IMR-90 (cell line): Measurements from ENCODE around the gene FBXW5. TPM values are rescaled to one million over a fixed set of nuclear protein-coding genes. Genes with fewer than 3 reads are reported as not detected.

Experiments
- ATAC-seq: fragments of 200-7000 bp; cut with Tn5 transposase; 2 replicates; pipeline ENCODE4 v1.9.1; 2020; ENCODE audit warnings: low read depth, mild to moderate bottlenecking, moderate library complexity
- BruUV-seq: library from RNA; stranded (reverse); fragments of 400-500 nt; replicated peaks from 2 replicates; lab custom pipeline; 2021; lab: Mats Ljungman, UMichigan
- CTCF ChIA-PET: fragments of 300-600 bp; formaldehyde crosslinking; extraction: SDS; loops from one replicate; lab custom pipeline; 2021; ENCODE audit warnings: antibody characterized with exemption; lab: Yijun Ruan, JAX
- POLR2A ChIA-PET: fragments of 300-600 bp; sonication (Branson Sonifier 250); formaldehyde crosslinking; loops from one replicate; lab custom pipeline; 2022; ENCODE audit warnings: antibody characterized with exemption; ENCODE audit not compliant: unreplicated experiment; lab: Charles Lee
- DNase-seq: peaks from one replicate; pipeline ENCODE4 v3.0.0; 2013
- H2AFZ ChIP-seq: replicated peaks from 2 replicates; pipeline ENCODE3; 2013; ENCODE audit warnings: low read length, mild to moderate bottlenecking; ENCODE audit not compliant: poor library complexity
- H2AK5ac ChIP-seq: 2 replicates; pipeline ENCODE4 v1.6.1; 2013; ENCODE audit warnings: low read depth, low read length, inconsistent platforms
- H2AK9ac ChIP-seq: replicated peaks from 2 replicates; pipeline ENCODE3; 2013; ENCODE audit warnings: mild to moderate bottlenecking, low read depth, low read length, moderate library complexity; ENCODE audit not compliant: poor library complexity
- H2BK120ac ChIP-seq: 2 replicates; pipeline ENCODE4 v1.6.1; 2013; ENCODE audit warnings: low read depth, low read length, inconsistent platforms
- H2BK15ac ChIP-seq: 3 replicates; pipeline ENCODE4 v1.6.1; 2013; ENCODE audit warnings: low read depth, low read length, inconsistent platforms
- H2BK20ac ChIP-seq: 2 replicates; pipeline ENCODE4 v1.6.1; 2013; ENCODE audit warnings: low read depth, mild to moderate bottlenecking, inconsistent platforms, low read length, moderate library complexity
- H2BK5ac ChIP-seq: 2 replicates; pipeline ENCODE4 v1.6.1; 2013; ENCODE audit warnings: mild to moderate bottlenecking, low read depth, low read length, inconsistent platforms; ENCODE audit not compliant: poor library complexity, severe bottlenecking
- H3K14ac ChIP-seq: replicated peaks from 2 replicates; pipeline ENCODE4 v1.6.1; 2013; ENCODE audit warnings: low read depth, low read length, inconsistent platforms
- H3K18ac ChIP-seq: 2 replicates; pipeline ENCODE4 v1.6.1; 2013; ENCODE audit warnings: low read depth, low read length, control low read depth
- H3K23ac ChIP-seq: 2 replicates; pipeline ENCODE4 v1.6.1; 2013; ENCODE audit warnings: low read depth, low read length, inconsistent platforms
- H3K27ac ChIP-seq: 2 replicates; pipeline ENCODE4 v1.5.1; 2013; ENCODE audit warnings: mild to moderate bottlenecking, control low read depth, low read length; ENCODE audit not compliant: insufficient read depth
- H3K27me3 ChIP-seq: 2 replicates; pipeline ENCODE4 v1.6.1; 2013; ENCODE audit warnings: low read length; ENCODE audit not compliant: control insufficient read depth, insufficient read depth
- H3K36me3 ChIP-seq: 2 replicates; pipeline ENCODE4 v1.6.1; 2013; ENCODE audit warnings: low read length, mixed read lengths; ENCODE audit not compliant: control insufficient read depth, insufficient read depth
- H3K4ac ChIP-seq: 2 replicates; pipeline ENCODE4 v1.6.1; 2013; ENCODE audit warnings: low read depth, low read length, inconsistent platforms
- H3K4me1 ChIP-seq: 2 replicates; pipeline ENCODE4 v1.6.1; 2013; ENCODE audit warnings: low read length, mixed read lengths; ENCODE audit not compliant: control insufficient read depth, insufficient read depth
- H3K4me2 ChIP-seq: 2 replicates; pipeline ENCODE4 v1.6.1; 2013; ENCODE audit warnings: low read depth, mild to moderate bottlenecking, control low read depth, low read length, moderate library complexity
- H3K4me3 ChIP-seq: 2 replicates; pipeline ENCODE4 v1.5.1; 2013; ENCODE audit warnings: low read depth, mild to moderate bottlenecking, control low read depth, low read length, moderate library complexity; ENCODE audit not compliant: insufficient read depth
- H3K56ac ChIP-seq: 2 replicates; pipeline ENCODE4 v1.6.1; 2013; ENCODE audit warnings: low read length, inconsistent platforms; ENCODE audit not compliant: insufficient read depth; ENCODE audit errors: extremely low read depth
- H3K79me1 ChIP-seq, 2 experiments: 2 replicates each; pipeline ENCODE4 v1.6.1; 2013; ENCODE audit warnings: low read length in 2 of 2, inconsistent platforms in 1 of 2, low read depth in 1 of 2
- H3K9ac ChIP-seq: 2 replicates; pipeline ENCODE4 v1.6.1; 2013; ENCODE audit warnings: low read depth, low read length, control low read depth
- H3K9me1 ChIP-seq: 2 replicates; pipeline ENCODE4 v1.6.1; 2013; ENCODE audit warnings: low read length, inconsistent platforms; ENCODE audit not compliant: insufficient read depth
- H3K9me3 ChIP-seq: 2 replicates; pipeline ENCODE4 v1.6.1; 2013; ENCODE audit warnings: low read length; ENCODE audit not compliant: control insufficient read depth, insufficient read depth
- H4K20me1 ChIP-seq: 2 replicates; pipeline ENCODE4 v1.6.1; 2013; ENCODE audit warnings: low read length, inconsistent platforms; ENCODE audit not compliant: insufficient read depth
- H4K5ac ChIP-seq: 2 replicates; pipeline ENCODE4 v1.6.1; 2013; ENCODE audit warnings: mild to moderate bottlenecking, low read depth, low read length, control low read depth
- H4K8ac ChIP-seq, 2 experiments: 2 replicates each; pipeline ENCODE4 v1.6.1; 2013; ENCODE audit warnings: low read depth in 2 of 2, low read length in 2 of 2, control low read depth in 1 of 2, inconsistent platforms in 1 of 2
- H4K91ac ChIP-seq: 2 replicates; pipeline ENCODE4 v1.6.1; 2013; ENCODE audit warnings: low read depth, low read length, inconsistent platforms; ENCODE audit not compliant: insufficient read depth
- NFE2L2 ChIP-seq: fragments of 150-350 bp; IDR thresholded peaks from 2 replicates; pipeline ENCODE4 v1.6.1; 2016; ENCODE audit warnings: low read depth, mild to moderate bottlenecking, low read length
- WGBS, 2 experiments: methylation state at CpG; one replicate each; pipeline versions ENCODE4 v1.1.5 to v1.1.7; 2013; ENCODE audit warnings: missing lambda C conversion rate in 2 of 2; ENCODE audit not compliant: insufficient read length in 1 of 2; ENCODE audit errors: extremely low coverage in 2 of 2; 5-methylcytosine and 5-hydroxymethylcytosine counted together
- dilution Hi-C: fragments of 300-500 bp; cut with HindIII; formaldehyde crosslinking; loops from one replicate; pipeline ENCODE4 v1.14.3; 2018; ENCODE audit warnings: low sequenced_read_pairs; ENCODE audit not compliant: unreplicated experiment
- in situ Hi-C: fragments of 300-500 bp; cut with MboI; formaldehyde crosslinking; loops from 3 replicates; pipeline ENCODE4 v1.14.3; 2019; ENCODE audit warnings: low sequenced_read_pairs, inconsistent platforms, mixed read lengths
- intact Hi-C: fragments of 100-400 bp; cut with micrococcal nuclease; formaldehyde crosslinking; loops from 2 replicates; pipeline ENCODE4 v1.10.0; 2022
- polyA plus RNA-seq, 3 experiments: library from polyadenylated mRNA; depleted of rRNA; stranded (reverse); fragments of >200 nt; gene quantifications; 2 replicates each; pipeline ENCODE4 v1.2.3, GENCODE V29; 2012; ENCODE audit warnings: low replicate concordance in 1 of 3
- total RNA-seq: library from RNA; depleted of rRNA; stranded (reverse); fragments of >200 nt; gene quantifications from 2 replicates; pipeline ENCODE4 v1.2.3, GENCODE V29; 2012

Gene FBXW5
- total and polyA plus RNA-seq, 2 of the 4 experiments (the other 2 are of a cell fraction): 65.1 to 80.2 TPM

GRCh38 chr9:136955202-136955942, 10.8 kb upstream of the FBXW5 start:
- ATAC-seq (no peak), DNase-seq (no peak)
- Histone ChIP-seq H2AFZ (no peak overlapping the region), H3K4me2 (no peak overlapping the region), H3K9ac (no peak overlapping the region), H2AK5ac (no peak overlapping the region), H4K8ac (no peak overlapping the region), H4K20me1 (no peaks in the 10 kb centered on the region), H3K27me3 (peaks cover 21% of the 10 kb centered on the region), H3K27ac (no peak overlapping the region), H3K14ac (no peak overlapping the region), H3K18ac (no peak overlapping the region), H2BK120ac (no peak overlapping the region), H3K23ac (no peak overlapping the region), H2AK9ac (no peak overlapping the region), H3K79me1 (no peaks in the 10 kb centered on the region), H3K9me1 (no peaks in the 10 kb centered on the region), H4K5ac (no peak overlapping the region), H3K4me3 (no peak overlapping the region), H3K9me3 (peaks cover 3% of the 10 kb centered on the region), H4K91ac (no peak overlapping the region), H2BK5ac (no peak overlapping the region), H3K4ac (no peak overlapping the region), H3K56ac (no peak overlapping the region), H2BK15ac (no peak overlapping the region), H3K36me3 (no peaks in the 10 kb centered on the region), H2BK20ac (no peak overlapping the region), H3K4me1 (no peaks in the 10 kb centered on the region; the same call in 1 of the 2 replicates)
- no TSS peak for BruUV-seq
- POLR2A ChIA-PET: no interaction called here
- CTCF ChIA-PET: no interaction called here
- in situ Hi-C loops (no loop called here), intact Hi-C loops (no loop called here), dilution Hi-C loops (no loop called here)
- no peak for TF ChIP-seq NFE2L2
- WGBS, 2 experiments: 74% methylated on average over 10 of the region's 14 CpGs; no CpG with 5 or more reads in 1 of the 2 experiments
